ENCODE data around the gene MGAT5.

The MGAT5 gene

GRCh38 chr2:134232461-134232860 is 21.4 kb upstream of the MGAT5 start:
- DNase-seq = no peak

GRCh38 chr2:134232868-134233727 is 20.8 kb upstream of the MGAT5 start:
- DNase-seq = no peak

- no peak for DNase-seq
Measured at GRCh38 chr2:134233728-134234136, 20.1 kb upstream of the MGAT5 start.

GRCh38 chr2:134234535-134234934 is 19.3 kb upstream of the MGAT5 start:
- DNase-seq = no peak

GRCh38 chr2:134235510-134236144 is 18.2 kb upstream of the MGAT5 start:
- DNase-seq = no peak

- no peak for DNase-seq
Measured at GRCh38 chr2:134238371-134238770, 15.5 kb upstream of the MGAT5 start.

GRCh38 chr2:134240061-134240460 is 13.8 kb upstream of the MGAT5 start:
- no peak for DNase-seq

GRCh38 chr2:134241911-134242310 is 12.0 kb upstream of the MGAT5 start:
- DNase-seq = no peak

- DNase-seq = no peak
Measured at GRCh38 chr2:134243244-134243643, 10.6 kb upstream of the MGAT5 start.

- no peak for DNase-seq
Measured at GRCh38 chr2:134244086-134244485, 9.8 kb upstream of the MGAT5 start.

GRCh38 chr2:134244587-134244986 is 9.3 kb upstream of the MGAT5 start:
- no peak for DNase-seq

GRCh38 chr2:134245340-134245984 is 8.4 kb upstream of the MGAT5 start:
- peak; percentile 72 for DNase-seq

GRCh38 chr2:134246154-134246874 is 7.6 kb upstream of the MGAT5 start:
- DNase-seq = no peak

- DNase-seq = no peak
Measured at GRCh38 chr2:134247679-134248078, 6.2 kb upstream of the MGAT5 start.

- no peak for DNase-seq
Measured at GRCh38 chr2:134248913-134249312, 5.0 kb upstream of the MGAT5 start.

- no peak for DNase-seq
Measured at GRCh38 chr2:134249755-134250154, 4.1 kb upstream of the MGAT5 start.

- DNase-seq = no peak
Measured at GRCh38 chr2:134250840-134251461, 2.9 kb upstream of the MGAT5 start.

GRCh38 chr2:134252092-134252750 is 1.7 kb upstream of the MGAT5 start:
- peak; percentile 52 for DNase-seq

- no peak for DNase-seq
Measured at GRCh38 chr2:134253117-134253704, 661 bp upstream of the MGAT5 start.

- no peak for DNase-seq
Measured at GRCh38 chr2:134254824-134255223, 952 bp downstream of the MGAT5 start.

GRCh38 chr2:134256956-134257355 is 3.1 kb downstream of the MGAT5 start:
- DNase-seq = no peak

GRCh38 chr2:134257509-134257908 is 3.6 kb downstream of the MGAT5 start:
- DNase-seq = no peak
